ENCODE results near the gene RAP1A. TPM values are rescaled to one million over a fixed set of nuclear protein-coding genes. Genes with fewer than 3 reads are reported as not detected.

RAP1A gene
- total RNA-seq, 2 donors from 2014 or later = 31.4 to 39.1 TPM

- Histone ChIP-seq H3K27me3 (replicated peaks; ENCODE audit: insufficient read depth) (no peaks in the 10 kb centered on the region), H3K36me3 (no peaks in the 10 kb centered on the region), H3K4me1 (replicated peaks) (no peaks in the 10 kb centered on the region), H3K9me3 (no peaks in the 10 kb centered on the region), H3K27ac (no peak overlapping the region), H3K4me3 (no peak overlapping the region)
- DNase-seq (ENCODE audit: low spot score) = no peak
- 86% methylated on average over 4 of the region's 4 CpGs for WGBS
- TF ChIP-seq POLR2AphosphoS5 (IDR thresholded peaks at IDR 0.05) = no peak
- TF ChIP-seq POLR2A (IDR thresholded peaks at IDR 0.05) = no peak
- TF ChIP-seq CTCF (IDR thresholded peaks at IDR 0.05) = no peak
- intact Hi-C loops (cut with DNase I) = no loop called here
Measured at GRCh38 chr1:111730706-111731105, 111.1 kb downstream of the RAP1A start.

GRCh38 chr1:111731956-111732355 lies 112.4 kb downstream of the RAP1A start:
- DNase-seq (ENCODE audit: low spot score) = no peak
- WGBS = 79% methylated on average over 6 of the region's 6 CpGs

GRCh38 chr1:111732718-111733117 lies 113.1 kb downstream of the RAP1A start:
- DNase-seq (ENCODE audit: low spot score) = no peak
- Histone ChIP-seq H3K9me3 (no peaks in the 10 kb centered on the region), H3K36me3 (no peaks in the 10 kb centered on the region), H3K4me1 (replicated peaks) (no peaks in the 10 kb centered on the region), H3K4me3 (no peak overlapping the region), H3K27me3 (replicated peaks; ENCODE audit: insufficient read depth) (no peaks in the 10 kb centered on the region), H3K27ac (no peak overlapping the region)
- WGBS = 89% methylated on average over 7 of the region's 7 CpGs
- TF ChIP-seq POLR2A (IDR thresholded peaks at IDR 0.05) = no peak
- no peak for TF ChIP-seq CTCF (IDR thresholded peaks at IDR 0.05)
- TF ChIP-seq POLR2AphosphoS5 (IDR thresholded peaks at IDR 0.05) = no peak
- intact Hi-C loops (cut with DNase I) = no loop called here

More at GRCh38 chr1:111731956-111732355, 112.4 kb downstream of the RAP1A start:
- no peak overlapping the region for H3K4me3 ChIP-seq
- no peaks in the 10 kb centered on the region for H3K4me1 ChIP-seq (replicated peaks)
- intact Hi-C loops (cut with DNase I) = no loop called here
- H3K9me3 ChIP-seq = no peaks in the 10 kb centered on the region
- TF ChIP-seq POLR2A (IDR thresholded peaks at IDR 0.05) (no peak), CTCF (IDR thresholded peaks at IDR 0.05) (no peak), POLR2AphosphoS5 (IDR thresholded peaks at IDR 0.05) (no peak)
- no peak overlapping the region for H3K27ac ChIP-seq
- H3K27me3 ChIP-seq (replicated peaks; ENCODE audit: insufficient read depth) = no peaks in the 10 kb centered on the region
- no peaks in the 10 kb centered on the region for H3K36me3 ChIP-seq

GRCh38 chr1:111733183-111733991 lies 113.8 kb downstream of the RAP1A start:
- Histone ChIP-seq H3K4me1 (replicated peaks) (no peaks in the 10 kb centered on the region), H3K4me3 (no peak overlapping the region), H3K9me3 (no peaks in the 10 kb centered on the region), H3K27ac (peak overlapping the region in 1 of 2 donors; percentile 16), H3K36me3 (no peaks in the 10 kb centered on the region), H3K27me3 (replicated peaks; ENCODE audit: insufficient read depth) (no peaks in the 10 kb centered on the region)
- 62% methylated on average over 9 of the region's 9 CpGs for WGBS
- no peak for DNase-seq (ENCODE audit: low spot score)
- intact Hi-C loops (cut with DNase I) = no loop called here
- no peak for TF ChIP-seq POLR2A (IDR thresholded peaks at IDR 0.05)
- no peak for TF ChIP-seq POLR2AphosphoS5 (IDR thresholded peaks at IDR 0.05)
- TF ChIP-seq CTCF (IDR thresholded peaks at IDR 0.05) = no peak

GRCh38 chr1:111733992-111734341 lies 114.4 kb downstream of the RAP1A start:
- intact Hi-C loops (cut with DNase I) = no loop called here
- no peaks in the 10 kb centered on the region for H3K27me3 ChIP-seq (replicated peaks; ENCODE audit: insufficient read depth)

More at GRCh38 chr1:111733992-111734341, 114.4 kb downstream of the RAP1A start:
- H3K9me3 ChIP-seq = no peaks in the 10 kb centered on the region
- H3K4me1 ChIP-seq (replicated peaks) = no peaks in the 10 kb centered on the region
- WGBS = 77% methylated on average over 5 of the region's 5 CpGs
- H3K36me3 ChIP-seq = no peaks in the 10 kb centered on the region
- DNase-seq (ENCODE audit: low spot score) = no peak
- H3K27ac ChIP-seq = peak overlapping the region in 1 of 2 donors; percentile 16
- no peak overlapping the region for H3K4me3 ChIP-seq
- TF ChIP-seq POLR2AphosphoS5 (IDR thresholded peaks at IDR 0.05) (no peak), CTCF (IDR thresholded peaks at IDR 0.05) (no peak), POLR2A (IDR thresholded peaks at IDR 0.05) (no peak)

Data from prostate gland (tissue), 2 donors.